OCI-LY3 (cell line): ENCODE data around the gene HPRT1.

ENCODE experiments used
- H2AFZ ChIP-seq: fragments of 200-600, 300-600 bp; shearing (Covaris generic); 2 replicates; pipeline ENCODE4 v1.6.0; 2014; ENCODE audit warnings: antibody characterized with exemption, low read depth, low read length
- H3K27ac ChIP-seq: fragments of 200-600, 300-600 bp; sonication (generic); 2 replicates; pipeline ENCODE4 v1.5.1; 2014; ENCODE audit warnings: mild to moderate bottlenecking, low read length, moderate library complexity, mixed read lengths
- H3K27me3 ChIP-seq: fragments of 200-600, 300-600 bp; sonication (generic); 2 replicates; pipeline ENCODE4 v1.6.1; 2014; ENCODE audit warnings: low read depth, low read length, mixed read lengths
- H3K36me3 ChIP-seq: fragments of 200-600, 300-600 bp; sonication (generic); replicated peaks from 2 replicates; pipeline ENCODE3; 2014; ENCODE audit warnings: low read depth, low read length, mixed read lengths
- H3K4me1 ChIP-seq: fragments of 300-600, 200-600 bp; sonication (generic); 2 replicates; pipeline ENCODE4 v1.6.1; 2014; ENCODE audit warnings: low read length, mixed read lengths
- H3K4me2 ChIP-seq: fragments of 200-600, 300-600 bp; sonication (generic); 2 replicates; pipeline ENCODE4 v1.6.1; 2014; ENCODE audit warnings: low read length, mixed read lengths
- H3K4me3 ChIP-seq: fragments of 300-600, 200-600 bp; sonication (generic); 2 replicates; pipeline ENCODE4 v1.5.1; 2014; ENCODE audit warnings: antibody characterized with exemption, mild to moderate bottlenecking, low read length, moderate library complexity
- H3K79me2 ChIP-seq: fragments of 300-600, 200-600 bp; shearing (Covaris generic); 2 replicates; pipeline ENCODE4 v1.6.1; 2014; ENCODE audit warnings: mild to moderate bottlenecking, low read length, mixed read lengths
- H3K9ac ChIP-seq: fragments of 300-600, 200-600 bp; shearing (Covaris generic); 2 replicates; pipeline ENCODE4 v1.6.0; 2014; ENCODE audit warnings: mild to moderate bottlenecking, low read length, moderate library complexity
- H3K9me3 ChIP-seq: fragments of 200-600, 300-600 bp; shearing (Covaris generic); 2 replicates; pipeline ENCODE4 v1.6.1; 2014; ENCODE audit warnings: low read length, mixed read lengths; ENCODE audit not compliant: insufficient read depth
- H4K20me1 ChIP-seq: fragments of 200-600, 300-600 bp; sonication (generic); 2 replicates; pipeline ENCODE4 v1.6.1; 2016; ENCODE audit warnings: low read length, mixed read lengths; ENCODE audit not compliant: insufficient read depth
- EZH2phosphoT487 ChIP-seq: fragments of 200-600 bp; shearing (Covaris generic); IDR thresholded peaks from 2 replicates; pipeline ENCODE4 v1.6.1; 2018; ENCODE audit warnings: antibody characterized with exemption, mixed run types, low read depth
- TF ChIP-seq, protein P1 (sequence below): fragments of 200-600, 300-600 bp; sonication (generic); IDR thresholded peaks from 2 replicates; pipeline ENCODE4 v1.5.1; 2014; ENCODE audit warnings: antibody characterized with exemption, low read length, low read depth

The HPRT1 gene

GRCh38 chrX:134529481-134529880 lies 69.5 kb downstream of the HPRT1 start:
- no peak overlapping the region for H2AFZ ChIP-seq
- no peaks in the 10 kb centered on the region for H3K9me3 ChIP-seq
- TF ChIP-seq, protein P1, sequence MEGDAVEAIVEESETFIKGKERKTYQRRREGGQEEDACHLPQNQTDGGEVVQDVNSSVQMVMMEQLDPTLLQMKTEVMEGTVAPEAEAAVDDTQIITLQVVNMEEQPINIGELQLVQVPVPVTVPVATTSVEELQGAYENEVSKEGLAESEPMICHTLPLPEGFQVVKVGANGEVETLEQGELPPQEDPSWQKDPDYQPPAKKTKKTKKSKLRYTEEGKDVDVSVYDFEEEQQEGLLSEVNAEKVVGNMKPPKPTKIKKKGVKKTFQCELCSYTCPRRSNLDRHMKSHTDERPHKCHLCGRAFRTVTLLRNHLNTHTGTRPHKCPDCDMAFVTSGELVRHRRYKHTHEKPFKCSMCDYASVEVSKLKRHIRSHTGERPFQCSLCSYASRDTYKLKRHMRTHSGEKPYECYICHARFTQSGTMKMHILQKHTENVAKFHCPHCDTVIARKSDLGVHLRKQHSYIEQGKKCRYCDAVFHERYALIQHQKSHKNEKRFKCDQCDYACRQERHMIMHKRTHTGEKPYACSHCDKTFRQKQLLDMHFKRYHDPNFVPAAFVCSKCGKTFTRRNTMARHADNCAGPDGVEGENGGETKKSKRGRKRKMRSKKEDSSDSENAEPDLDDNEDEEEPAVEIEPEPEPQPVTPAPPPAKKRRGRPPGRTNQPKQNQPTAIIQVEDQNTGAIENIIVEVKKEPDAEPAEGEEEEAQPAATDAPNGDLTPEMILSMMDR, result no peak
- no peak for TF ChIP-seq EZH2phosphoT487
- H3K79me2 ChIP-seq, result no peaks in the 10 kb centered on the region
- H3K4me1 ChIP-seq, result peaks cover 15% of the 10 kb centered on the region
- H3K27me3 ChIP-seq, result no peaks in the 10 kb centered on the region
- no peaks in the 10 kb centered on the region for H4K20me1 ChIP-seq
- peak overlapping the region; percentile 30; the same call in 1 of the 2 replicates for H3K9ac ChIP-seq
- peak overlapping the region; percentile 67 for H3K27ac ChIP-seq
- peak overlapping the region; percentile 73 for H3K4me2 ChIP-seq
- H3K4me3 ChIP-seq, result peak overlapping the region; percentile 33; the same call in 1 of the 2 replicates
- H3K36me3 ChIP-seq, result no peaks in the 10 kb centered on the region

DNA sequence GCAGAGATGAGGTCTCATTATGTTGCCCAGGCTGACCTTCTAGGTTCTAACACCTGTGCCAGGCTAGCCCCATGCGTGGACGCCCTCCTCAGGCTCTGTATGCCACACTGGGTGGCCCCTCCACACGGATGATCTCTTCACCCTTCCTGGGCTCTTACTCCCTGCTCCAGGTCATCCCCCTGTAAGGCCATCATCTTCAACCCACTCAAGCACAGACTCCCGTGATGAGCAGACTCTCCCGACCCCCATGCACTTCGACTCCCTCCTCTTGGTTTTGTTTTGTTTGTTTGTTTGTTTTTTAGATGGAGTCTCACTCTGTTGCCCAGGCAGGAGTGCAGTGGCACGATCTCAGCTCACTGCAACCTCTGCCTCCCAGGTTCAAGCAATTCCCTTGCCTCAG lies 70.9 kb downstream of the HPRT1 start:
- TF ChIP-seq, protein P1, result no peak
- no peak for TF ChIP-seq EZH2phosphoT487
- Histone ChIP-seq H3K4me3 (no peak overlapping the region), H4K20me1 (no peaks in the 10 kb centered on the region), H3K79me2 (no peaks in the 10 kb centered on the region), H3K9me3 (no peaks in the 10 kb centered on the region), H3K4me2 (no peak overlapping the region), H3K27ac (no peak overlapping the region), H3K9ac (no peak overlapping the region), H2AFZ (no peak overlapping the region), H3K36me3 (no peaks in the 10 kb centered on the region), H3K4me1 (peaks cover 15% of the 10 kb centered on the region), H3K27me3 (no peaks in the 10 kb centered on the region)

DNA sequence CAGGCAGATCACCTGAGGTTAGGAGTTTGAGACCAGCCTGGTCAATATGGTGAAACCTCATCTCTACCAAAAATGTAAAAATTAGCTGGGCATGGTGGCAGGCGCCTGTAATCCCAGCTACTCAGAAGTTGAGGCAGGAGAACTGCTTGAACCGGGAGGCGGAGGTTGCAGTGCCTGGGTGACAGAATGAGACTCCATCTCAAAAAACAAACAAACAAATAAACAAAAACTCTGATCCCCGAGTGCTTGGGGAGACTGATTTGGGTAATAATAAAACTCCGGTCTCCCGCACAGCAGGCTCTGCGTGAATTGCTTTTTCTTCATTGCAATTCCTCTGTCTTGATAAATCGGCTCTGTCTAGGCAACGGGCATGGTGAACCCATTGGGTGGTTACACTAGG lies 73.4 kb downstream of the HPRT1 start:
- H3K9me3 ChIP-seq, result no peaks in the 10 kb centered on the region
- TF ChIP-seq EZH2phosphoT487, result no peak
- TF ChIP-seq, protein P1, result no peak

GRCh38 chrX:134533952-134534351 lies 74.0 kb downstream of the HPRT1 start:
- H3K79me2 ChIP-seq, result no peaks in the 10 kb centered on the region
- no peak overlapping the region for H3K4me3 ChIP-seq
- H3K27me3 ChIP-seq, result no peaks in the 10 kb centered on the region
- no peaks in the 10 kb centered on the region for H3K36me3 ChIP-seq
- peaks cover 8% of the 10 kb centered on the region for H3K4me1 ChIP-seq
- TF ChIP-seq, protein P1, result no peak
- no peak for TF ChIP-seq EZH2phosphoT487
- H4K20me1 ChIP-seq, result no peaks in the 10 kb centered on the region
- no peak overlapping the region for H3K4me2 ChIP-seq
- H3K9ac ChIP-seq, result no peak overlapping the region
- no peak overlapping the region for H2AFZ ChIP-seq
- H3K27ac ChIP-seq, result no peak overlapping the region
- no peaks in the 10 kb centered on the region for H3K9me3 ChIP-seq

More for the DNA sequence above, 73.4 kb downstream of the HPRT1 start:
- Histone ChIP-seq H3K27ac (no peak overlapping the region), H3K79me2 (no peaks in the 10 kb centered on the region), H3K4me1 (peaks cover 14% of the 10 kb centered on the region), H3K4me3 (no peak overlapping the region), H2AFZ (no peak overlapping the region), H3K36me3 (no peaks in the 10 kb centered on the region), H4K20me1 (no peaks in the 10 kb centered on the region), H3K27me3 (no peaks in the 10 kb centered on the region), H3K9ac (no peak overlapping the region), H3K4me2 (no peak overlapping the region)
